Cerebellar cortex (tissue), 1 donor: ENCODE results near the gene PBRM1.
A peak's percentile ranks its signal among the peaks of the same experiment; 100 is the strongest.
"Not testable (repeated sequence)": the region's sequence is repeated elsewhere in the genome, so short reads cannot be mapped to it uniquely, and the experiment has no call there.

Experiments
- DNase-seq: peaks from one replicate; pipeline ENCODE4 v3.0.0-alpha.2; 2015; ENCODE audit warnings: low spot score

PBRM1 gene

GRCh38 chr3:52704611-52705437, 19.1 kb upstream of the PBRM1 start:
- DNase-seq: peak; percentile 40

GRCh38 chr3:52703341-52703740, 17.6 kb upstream of the PBRM1 start:
- DNase-seq: no peak

- DNase-seq: no peak
Observed at GRCh38 chr3:52697632-52697965, 11.9 kb upstream of the PBRM1 start.

- no peak for DNase-seq
Observed at GRCh38 chr3:52696830-52697631, 11.3 kb upstream of the PBRM1 start.

GRCh38 chr3:52695798-52696671, 10.3 kb upstream of the PBRM1 start:
- DNase-seq: no peak

- DNase-seq: no peak
Observed at GRCh38 chr3:52694528-52695189, 8.9 kb upstream of the PBRM1 start.

GRCh38 chr3:52693071-52693470, 7.4 kb upstream of the PBRM1 start:
- no peak for DNase-seq

- no peak for DNase-seq
Observed at GRCh38 chr3:52690560-52690959, 4.8 kb upstream of the PBRM1 start.

GRCh38 chr3:52689151-52689550, 3.4 kb upstream of the PBRM1 start:
- DNase-seq: no peak

- no peak for DNase-seq
Observed at GRCh38 chr3:52688266-52688665, 2.6 kb upstream of the PBRM1 start.

- peak; percentile 69 for DNase-seq
Observed at GRCh38 chr3:52685285-52685708, 416 bp downstream of the PBRM1 start.

GRCh38 chr3:52684184-52684583, 1.5 kb downstream of the PBRM1 start:
- no peak for DNase-seq

GRCh38 chr3:52683611-52684010, 2.1 kb downstream of the PBRM1 start:
- DNase-seq: no peak

- peak; percentile 45 for DNase-seq
Observed at GRCh38 chr3:52682016-52682415, 3.7 kb downstream of the PBRM1 start.

GRCh38 chr3:52681596-52681995, 4.1 kb downstream of the PBRM1 start:
- no peak for DNase-seq

- no peak for DNase-seq
Observed at GRCh38 chr3:52679811-52680210, 5.9 kb downstream of the PBRM1 start.

- DNase-seq: no peak
Observed at GRCh38 chr3:52679199-52679538, 6.5 kb downstream of the PBRM1 start.

GRCh38 chr3:52678265-52679198, 7.2 kb downstream of the PBRM1 start:
- DNase-seq: no peak

- DNase-seq: not testable (repeated sequence)
Observed at GRCh38 chr3:52676201-52676600, 9.5 kb downstream of the PBRM1 start.

GRCh38 chr3:52671676-52672075, 14.0 kb downstream of the PBRM1 start:
- DNase-seq: no peak
